GM13976 (cell line): ENCODE results near the gene DHX30.

Source experiments
- DNase-seq: peaks from one replicate; pipeline ENCODE4 v3.0.0; 2012; ENCODE audit warnings: low spot score
- CTCF ChIP-seq: IDR thresholded peaks from 2 replicates; pipeline ENCODE4 v1.5.1; 2012; ENCODE audit warnings: borderline replicate concordance, mild to moderate bottlenecking; ENCODE audit not compliant: insufficient read depth; ENCODE audit errors: extremely low read depth, missing control alignments, control extremely low read depth
- in situ Hi-C: fragments of 300-500 bp; cut with MboI; formaldehyde crosslinking; loops from one replicate; pipeline ENCODE4 v1.12.0; 2022; ENCODE audit warnings: low sequenced_read_pairs, mixed read lengths, inconsistent platforms; ENCODE audit not compliant: unreplicated experiment

Gene DHX30

GRCh38 chr3:47859956-47860605, 57.1 kb downstream of the DHX30 start:
- TF ChIP-seq CTCF: no peak
- no peak for DNase-seq
- in situ Hi-C loops: no loop called here

GRCh38 chr3:47863391-47864128, 60.6 kb downstream of the DHX30 start:
- TF ChIP-seq CTCF: no peak
- DNase-seq: no peak
- in situ Hi-C loops: no loop called here

- TF ChIP-seq CTCF: no peak
- DNase-seq: no peak
- in situ Hi-C loops: no loop called here
Observed at GRCh38 chr3:47865192-47865591, 62.3 kb downstream of the DHX30 start.

- no peak for TF ChIP-seq CTCF
- DNase-seq: no peak
- in situ Hi-C loops: no loop called here
Observed at GRCh38 chr3:47867451-47868044, 64.6 kb downstream of the DHX30 start.

GRCh38 chr3:47868306-47868705, 65.4 kb downstream of the DHX30 start:
- no peak for TF ChIP-seq CTCF
- DNase-seq: no peak
- in situ Hi-C loops: no loop called here

- in situ Hi-C loops: no loop called here
- no peak for TF ChIP-seq CTCF
- no peak for DNase-seq
Observed at GRCh38 chr3:47870156-47870555, 67.2 kb downstream of the DHX30 start.
